Astrocyte (in vitro differentiated cells and primary cell): ENCODE measurements around the gene SVEP1.

Experiments used
- EZH2 ChIP-seq: IDR thresholded peaks from 2 replicates; pipeline ENCODE4 v1.6.1; 2012; ENCODE audit warnings: mild to moderate bottlenecking, low read length, inconsistent platforms; ENCODE audit not compliant: insufficient read depth
- TF ChIP-seq, protein P1 (sequence below): IDR thresholded peaks from 2 replicates; pipeline ENCODE4 v1.5.1; 2011; ENCODE audit warnings: low read depth, mild to moderate bottlenecking, inconsistent platforms, low read length, moderate library complexity; ENCODE audit not compliant: insufficient read depth

DNA sequence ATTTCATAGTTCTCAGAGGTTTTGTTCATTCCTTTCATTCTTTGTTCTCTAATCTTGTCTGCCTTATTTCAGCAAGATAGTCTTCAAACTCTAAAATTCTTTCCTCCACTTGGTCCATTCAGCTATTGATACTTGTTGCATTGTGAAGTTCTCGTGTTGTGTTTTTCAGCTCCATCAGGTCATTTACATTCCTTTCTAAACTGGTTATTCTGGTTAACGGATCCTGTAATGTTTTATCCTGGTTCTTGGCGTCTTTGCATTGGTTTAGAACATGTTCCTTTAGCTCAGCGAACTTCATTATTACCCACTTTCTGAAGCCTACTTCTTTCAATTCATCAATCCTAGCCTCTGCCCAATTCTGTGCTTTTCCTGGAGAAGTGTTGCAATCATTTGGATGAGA is 196.8 kb downstream of the SVEP1 start:
- TF ChIP-seq, protein P1, sequence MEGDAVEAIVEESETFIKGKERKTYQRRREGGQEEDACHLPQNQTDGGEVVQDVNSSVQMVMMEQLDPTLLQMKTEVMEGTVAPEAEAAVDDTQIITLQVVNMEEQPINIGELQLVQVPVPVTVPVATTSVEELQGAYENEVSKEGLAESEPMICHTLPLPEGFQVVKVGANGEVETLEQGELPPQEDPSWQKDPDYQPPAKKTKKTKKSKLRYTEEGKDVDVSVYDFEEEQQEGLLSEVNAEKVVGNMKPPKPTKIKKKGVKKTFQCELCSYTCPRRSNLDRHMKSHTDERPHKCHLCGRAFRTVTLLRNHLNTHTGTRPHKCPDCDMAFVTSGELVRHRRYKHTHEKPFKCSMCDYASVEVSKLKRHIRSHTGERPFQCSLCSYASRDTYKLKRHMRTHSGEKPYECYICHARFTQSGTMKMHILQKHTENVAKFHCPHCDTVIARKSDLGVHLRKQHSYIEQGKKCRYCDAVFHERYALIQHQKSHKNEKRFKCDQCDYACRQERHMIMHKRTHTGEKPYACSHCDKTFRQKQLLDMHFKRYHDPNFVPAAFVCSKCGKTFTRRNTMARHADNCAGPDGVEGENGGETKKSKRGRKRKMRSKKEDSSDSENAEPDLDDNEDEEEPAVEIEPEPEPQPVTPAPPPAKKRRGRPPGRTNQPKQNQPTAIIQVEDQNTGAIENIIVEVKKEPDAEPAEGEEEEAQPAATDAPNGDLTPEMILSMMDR, result no peak
- TF ChIP-seq EZH2, result no peak
